ENCODE results near the gene CHD1L.

DNA sequence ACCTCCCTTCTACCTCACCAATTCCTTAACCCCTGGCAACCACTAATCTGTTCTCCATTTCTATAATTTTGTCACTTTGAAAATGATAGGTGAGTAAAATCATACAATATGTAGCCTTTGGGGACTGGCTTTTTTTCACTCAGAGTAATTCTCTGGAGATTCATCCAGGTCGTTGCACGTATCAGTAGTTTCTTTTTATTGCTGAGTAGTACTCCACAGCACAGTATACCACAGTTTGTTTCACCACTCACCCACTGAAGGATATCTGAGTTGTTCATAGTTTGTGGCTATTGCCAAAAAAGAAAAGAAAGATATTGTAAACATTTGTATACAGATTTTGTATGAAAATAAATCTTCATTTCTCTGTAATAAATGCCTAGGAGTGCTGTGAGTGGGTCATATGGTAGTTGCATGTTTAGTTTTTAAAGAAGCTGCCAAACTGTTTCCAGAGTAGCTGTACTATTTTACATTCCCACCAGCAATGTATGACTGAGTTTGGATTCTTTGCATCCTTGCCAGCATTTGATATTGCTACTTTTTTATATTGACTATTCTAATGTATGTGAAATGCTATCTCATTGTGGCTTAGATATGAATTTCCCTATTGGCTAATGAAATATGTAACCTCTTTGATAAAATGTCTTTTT lies 3.7 kb downstream of the CHD1L start:
- TF ChIP-seq CTCF (IDR thresholded peaks at IDR 0.05; ENCODE audit: low read length) (no peak), EZH2 (IDR thresholded peaks at IDR 0.05; ENCODE audit: borderline replicate concordance, low read length) (no peak)

Data from OCI-LY1 (cell line).